GM13976 (cell line): ENCODE results near the gene FBLL1.

ENCODE experiments used
- DNase-seq: peaks from one replicate; pipeline ENCODE4 v3.0.0; 2012; ENCODE audit warnings: low spot score
- in situ Hi-C: fragments of 300-500 bp; cut with MboI; formaldehyde crosslinking; loops from one replicate; pipeline ENCODE4 v1.12.0; 2022; ENCODE audit warnings: low sequenced_read_pairs, mixed read lengths, inconsistent platforms; ENCODE audit not compliant: unreplicated experiment
- TF ChIP-seq, protein P1 (sequence below): IDR thresholded peaks from 2 replicates; pipeline ENCODE4 v1.5.1; 2012; ENCODE audit warnings: borderline replicate concordance, mild to moderate bottlenecking; ENCODE audit not compliant: insufficient read depth; ENCODE audit errors: extremely low read depth, missing control alignments, control extremely low read depth

FBLL1 gene

DNA sequence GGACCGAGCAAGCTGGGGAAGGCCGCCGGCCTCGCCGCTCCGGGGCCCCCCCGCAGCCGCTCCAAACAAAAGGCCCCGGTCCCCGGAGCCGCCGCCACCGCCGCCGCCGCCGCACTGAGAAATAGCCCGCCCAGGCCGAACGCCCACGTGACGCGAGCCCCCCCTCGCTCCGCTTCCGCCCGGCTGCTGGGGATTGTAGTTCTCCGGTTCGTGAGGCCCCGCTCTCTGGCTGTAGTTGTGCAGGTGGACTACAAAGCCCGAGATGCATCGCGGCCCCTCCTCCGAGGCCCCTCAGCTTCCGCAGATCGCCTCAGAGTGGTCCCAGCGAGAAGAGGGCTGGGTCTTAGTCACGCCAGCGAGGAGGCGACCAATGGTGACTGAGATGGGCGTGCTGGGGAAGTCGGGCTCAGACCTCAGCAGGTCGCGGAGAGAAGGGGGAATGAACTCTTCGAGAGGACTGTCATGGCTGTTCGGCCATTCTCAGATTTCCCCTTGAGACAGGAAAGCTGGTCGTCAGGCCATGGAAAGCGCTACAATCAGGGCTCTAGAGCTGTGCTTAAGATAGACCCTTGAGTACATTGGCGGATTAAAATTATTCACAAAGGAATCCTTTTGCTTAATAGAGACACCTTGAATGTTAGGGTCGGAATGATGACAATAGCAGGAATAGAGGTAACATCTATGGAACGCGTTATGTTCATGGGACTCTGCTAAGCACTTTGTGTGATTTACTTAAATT, 50.6 kb downstream of the FBLL1 start:
- TF ChIP-seq, protein P1, sequence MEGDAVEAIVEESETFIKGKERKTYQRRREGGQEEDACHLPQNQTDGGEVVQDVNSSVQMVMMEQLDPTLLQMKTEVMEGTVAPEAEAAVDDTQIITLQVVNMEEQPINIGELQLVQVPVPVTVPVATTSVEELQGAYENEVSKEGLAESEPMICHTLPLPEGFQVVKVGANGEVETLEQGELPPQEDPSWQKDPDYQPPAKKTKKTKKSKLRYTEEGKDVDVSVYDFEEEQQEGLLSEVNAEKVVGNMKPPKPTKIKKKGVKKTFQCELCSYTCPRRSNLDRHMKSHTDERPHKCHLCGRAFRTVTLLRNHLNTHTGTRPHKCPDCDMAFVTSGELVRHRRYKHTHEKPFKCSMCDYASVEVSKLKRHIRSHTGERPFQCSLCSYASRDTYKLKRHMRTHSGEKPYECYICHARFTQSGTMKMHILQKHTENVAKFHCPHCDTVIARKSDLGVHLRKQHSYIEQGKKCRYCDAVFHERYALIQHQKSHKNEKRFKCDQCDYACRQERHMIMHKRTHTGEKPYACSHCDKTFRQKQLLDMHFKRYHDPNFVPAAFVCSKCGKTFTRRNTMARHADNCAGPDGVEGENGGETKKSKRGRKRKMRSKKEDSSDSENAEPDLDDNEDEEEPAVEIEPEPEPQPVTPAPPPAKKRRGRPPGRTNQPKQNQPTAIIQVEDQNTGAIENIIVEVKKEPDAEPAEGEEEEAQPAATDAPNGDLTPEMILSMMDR: no peak
- in situ Hi-C loops: no loop called here
- DNase-seq: peak; percentile 96

- in situ Hi-C loops: no loop called here
- DNase-seq: no peak
- TF ChIP-seq, protein P1: no peak
Observed at GRCh38 chr5:168580227-168580508, 51.1 kb downstream of the FBLL1 start.
